Body of pancreas (tissue), 4 donors: Measurements from ENCODE around the gene C16orf95. TPM values are rescaled to one million over a fixed set of nuclear protein-coding genes. Genes with fewer than 3 reads are reported as not detected.
A peak's percentile ranks its signal among the peaks of the same experiment; 100 is the strongest.

Experiments
- ATAC-seq: fragments of 150-250 bp; one replicate; pipeline ENCODE4 v1.9.1; 2016
- DNase-seq, 4 donors: peaks; one replicate each; pipeline ENCODE4 v3.0.0-alpha.2; 2019
- H3K27ac ChIP-seq, 4 donors: fragments of 200-600 bp; sonication (generic); 1 replicate in 3 of 4; 2 replicates in 1 of 4; pipeline versions ENCODE4 v1.5.1 to v1.6.1; 2016 to 2019; ENCODE audit warnings: mild to moderate bottlenecking in 1 of 4, mixed read lengths in 1 of 4, moderate library complexity in 1 of 4
- H3K27me3 ChIP-seq, 2 donors: fragments of 200-600 bp; sonication (generic); one replicate each; pipeline ENCODE4 v1.6.0; 2016; ENCODE audit warnings: mild to moderate bottlenecking in 1 of 2
- H3K36me3 ChIP-seq, 2 donors: fragments of 200-600 bp; sonication (generic); replicated peaks in 1 of 2; 2 replicates each; pipeline ENCODE4 v1.5.1; 2016; ENCODE audit warnings: low read depth in 2 of 2; ENCODE audit not compliant: insufficient read depth in 1 of 2
- H3K4me1 ChIP-seq: fragments of 200-600 bp; sonication (generic); one replicate; pipeline ENCODE4 v1.6.0; 2016
- H3K4me3 ChIP-seq, 2 donors: fragments of 200-600 bp; sonication (generic); 1 replicate in 1 of 2; 2 replicates in 1 of 2; pipeline ENCODE4 v1.5.1; 2016 to 2019
- H3K9me3 ChIP-seq, 3 donors: fragments of 200-600 bp; sonication (generic); 1 replicate in 2 of 3; 2 replicates in 1 of 3; pipeline ENCODE4 v1.5.1; 2016
- POLR2A ChIP-seq, 3 donors: fragments of 450-650 bp; IDR thresholded peaks; one replicate each; pipeline ENCODE4 v1.6.1; 2016; ENCODE audit warnings: antibody characterized with exemption in 3 of 3, mild to moderate bottlenecking in 2 of 3
- WGBS, 2 donors: methylation state at CpG; one replicate each; pipeline ENCODE4 v1.1.5; 2017; 5-methylcytosine and 5-hydroxymethylcytosine counted together
- intact Hi-C: fragments of 100-400 bp; cut with DNase I; formaldehyde crosslinking; loops from one replicate; pipeline ENCODE4 v1.15.1; 2023
- total RNA-seq, 2 donors: library from RNA; depleted of rRNA; stranded (reverse); fragments of >200 nt; gene quantifications; one replicate each; pipeline ENCODE4 v1.1.0, GENCODE V29; 2016
- TF ChIP-seq, protein P1 (sequence below), 7 experiments: fragments of 450-650 bp in 4 of 7; fragments of 200-600 bp in 3 of 7; sonication (generic) in 3 of 7; IDR thresholded peaks; one replicate each; pipeline ENCODE4 v1.5.1; 2016 to 2019; ENCODE audit warnings: antibody characterized with exemption in 7 of 7

C16orf95 gene
- total RNA-seq, 2 donors from 2014 or later, result 1.3 to 2.0 TPM

DNA sequence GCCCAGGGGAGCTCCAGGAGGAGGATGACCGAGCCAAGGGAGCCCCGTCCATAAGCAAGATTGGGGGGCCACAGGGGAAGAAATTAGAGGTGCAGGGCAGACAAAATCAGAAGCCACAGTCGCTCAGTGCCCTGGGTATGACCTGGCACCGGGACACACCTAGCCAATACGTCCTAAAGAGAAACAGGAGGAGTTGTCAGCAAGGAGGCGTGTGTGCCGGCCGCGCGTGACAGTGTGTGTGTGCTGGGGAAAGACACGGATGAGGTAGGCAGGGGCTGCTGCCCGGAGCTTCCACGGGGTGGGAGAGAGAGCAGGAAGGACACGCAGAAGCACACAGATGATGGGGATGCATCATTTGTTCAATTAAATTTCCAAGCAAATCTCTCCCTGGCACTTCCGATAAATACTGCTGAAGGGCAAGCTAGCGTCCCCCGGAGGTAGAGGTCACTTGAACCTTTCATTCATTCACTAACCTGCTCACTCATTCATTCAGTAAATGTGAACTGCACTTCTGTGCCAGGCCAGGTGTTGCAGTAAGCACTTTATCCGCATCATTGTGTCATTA lies 38.0 kb downstream of the C16orf95 start:
- TF ChIP-seq POLR2A (IDR thresholded peaks at IDR 0.05), result no peak
- TF ChIP-seq, protein P1, sequence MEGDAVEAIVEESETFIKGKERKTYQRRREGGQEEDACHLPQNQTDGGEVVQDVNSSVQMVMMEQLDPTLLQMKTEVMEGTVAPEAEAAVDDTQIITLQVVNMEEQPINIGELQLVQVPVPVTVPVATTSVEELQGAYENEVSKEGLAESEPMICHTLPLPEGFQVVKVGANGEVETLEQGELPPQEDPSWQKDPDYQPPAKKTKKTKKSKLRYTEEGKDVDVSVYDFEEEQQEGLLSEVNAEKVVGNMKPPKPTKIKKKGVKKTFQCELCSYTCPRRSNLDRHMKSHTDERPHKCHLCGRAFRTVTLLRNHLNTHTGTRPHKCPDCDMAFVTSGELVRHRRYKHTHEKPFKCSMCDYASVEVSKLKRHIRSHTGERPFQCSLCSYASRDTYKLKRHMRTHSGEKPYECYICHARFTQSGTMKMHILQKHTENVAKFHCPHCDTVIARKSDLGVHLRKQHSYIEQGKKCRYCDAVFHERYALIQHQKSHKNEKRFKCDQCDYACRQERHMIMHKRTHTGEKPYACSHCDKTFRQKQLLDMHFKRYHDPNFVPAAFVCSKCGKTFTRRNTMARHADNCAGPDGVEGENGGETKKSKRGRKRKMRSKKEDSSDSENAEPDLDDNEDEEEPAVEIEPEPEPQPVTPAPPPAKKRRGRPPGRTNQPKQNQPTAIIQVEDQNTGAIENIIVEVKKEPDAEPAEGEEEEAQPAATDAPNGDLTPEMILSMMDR (IDR thresholded peaks at IDR 0.05), result no peak
- 55 to 57% methylated on average over 17 of the region's 18 CpGs for WGBS, 2 donors
- no peak overlapping the region for H3K27ac ChIP-seq
- no peaks in the 10 kb centered on the region for H3K9me3 ChIP-seq
- H3K4me3 ChIP-seq, result no peak overlapping the region
- no peaks in the 10 kb centered on the region for H3K4me1 ChIP-seq
- ATAC-seq (no peak), DNase-seq (no peak)
- no peaks in the 10 kb centered on the region for H3K27me3 ChIP-seq
- H3K36me3 ChIP-seq, result no peaks in the 10 kb centered on the region
- intact Hi-C loops, result loop anchor here (5.0 kb wide), 1 partner anchor 712 kb away; the partner anchor contains the start of gene FOXC2

DNA sequence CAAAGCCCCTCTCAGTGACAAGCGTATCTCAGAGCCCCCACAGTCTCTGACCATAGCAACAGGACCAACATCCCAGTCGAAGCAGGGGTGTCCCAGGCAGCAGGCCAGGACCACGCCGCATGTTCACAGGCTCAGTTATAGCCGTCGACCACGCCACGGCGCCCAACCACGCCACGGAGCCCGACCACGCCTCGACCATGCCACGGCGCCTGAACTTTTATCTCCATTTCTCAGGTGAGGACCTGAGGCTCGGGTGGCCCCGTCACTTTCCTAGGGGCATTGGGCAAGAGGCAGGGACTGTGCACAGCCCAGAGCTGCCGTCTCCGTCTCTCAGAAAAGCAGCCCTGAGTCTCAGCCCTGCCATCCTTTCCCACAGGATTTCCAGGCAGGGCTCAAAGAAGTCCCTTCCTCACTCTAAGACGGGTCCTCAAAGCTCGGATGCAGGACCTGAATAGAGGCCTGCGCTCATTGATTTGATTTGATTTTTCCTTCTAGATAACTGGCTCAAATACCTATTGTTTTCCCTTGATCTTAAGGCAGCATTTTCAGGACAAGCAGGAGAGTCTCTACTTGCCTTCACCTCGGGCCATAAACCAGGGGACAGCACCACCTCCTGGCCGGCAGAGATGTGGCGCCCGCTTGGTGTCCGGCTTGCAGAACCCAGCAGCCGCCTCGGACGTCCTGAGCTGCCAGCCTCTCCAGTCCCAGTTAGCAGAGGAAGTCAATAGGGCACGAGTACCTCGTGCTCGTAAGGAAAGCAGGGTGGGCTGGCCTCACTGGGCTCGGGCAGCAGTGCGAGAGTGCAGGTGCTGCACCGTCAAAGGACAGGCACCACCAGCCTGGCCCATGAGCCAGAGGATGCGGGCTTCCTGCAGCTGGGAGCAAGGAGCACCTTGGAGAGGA lies 38.8 kb downstream of the C16orf95 start:
- Histone ChIP-seq H3K36me3 (no peaks in the 10 kb centered on the region), H3K27me3 (no peaks in the 10 kb centered on the region), H3K27ac (no peak overlapping the region), H3K4me1 (no peaks in the 10 kb centered on the region), H3K9me3 (no peaks in the 10 kb centered on the region), H3K4me3 (no peak overlapping the region)
- intact Hi-C loops, result loop anchor here (5.0 kb wide), 1 partner anchor 711 kb away; the partner anchor contains the start of gene FOXC2
- WGBS, 2 donors, result 49 to 73% methylated on average over 18 to 38 of the region's 38 CpGs
- DNase-seq (peak; percentile 77 to 85 (median 80)), ATAC-seq (peak; percentile 90)
- TF ChIP-seq, protein P1 (IDR thresholded peaks at IDR 0.05), result peak; percentile 75 to 91 (median 84)
- no peak for TF ChIP-seq POLR2A (IDR thresholded peaks at IDR 0.05)

DNA sequence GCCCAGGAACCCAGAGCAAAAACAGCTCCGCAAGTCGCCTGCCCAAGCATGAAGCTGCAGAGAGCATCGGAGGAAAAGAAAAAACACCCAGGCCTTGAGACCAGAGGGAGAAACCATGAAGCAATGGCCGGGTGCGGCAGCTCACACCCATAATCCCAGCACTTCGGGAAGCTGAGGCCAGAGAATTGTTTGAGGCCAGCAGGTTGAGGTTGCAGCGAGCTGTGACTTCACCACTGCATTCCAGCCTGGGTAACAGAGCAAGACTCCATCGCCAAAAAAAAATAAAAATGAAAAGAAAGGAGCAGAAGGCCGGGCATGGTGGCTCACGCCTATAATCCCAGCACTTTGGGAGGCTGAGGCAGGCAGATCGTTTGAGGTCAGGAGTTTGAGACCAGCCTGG lies 40.3 kb downstream of the C16orf95 start:
- intact Hi-C loops, result loop anchor here (5.0 kb wide), 1 partner anchor 710 kb away; the partner anchor contains the start of gene FOXC2
- DNase-seq (no peak), ATAC-seq (no peak)
- Histone ChIP-seq H3K27me3 (no peaks in the 10 kb centered on the region), H3K27ac (no peak overlapping the region), H3K4me3 (no peak overlapping the region), H3K36me3 (no peaks in the 10 kb centered on the region), H3K9me3 (no peaks in the 10 kb centered on the region), H3K4me1 (no peaks in the 10 kb centered on the region)
- TF ChIP-seq, protein P1 (IDR thresholded peaks at IDR 0.05), result no peak
- no peak for TF ChIP-seq POLR2A (IDR thresholded peaks at IDR 0.05)
- 88 to 91% methylated on average over 9 to 11 of the region's 11 CpGs for WGBS, 2 donors

DNA sequence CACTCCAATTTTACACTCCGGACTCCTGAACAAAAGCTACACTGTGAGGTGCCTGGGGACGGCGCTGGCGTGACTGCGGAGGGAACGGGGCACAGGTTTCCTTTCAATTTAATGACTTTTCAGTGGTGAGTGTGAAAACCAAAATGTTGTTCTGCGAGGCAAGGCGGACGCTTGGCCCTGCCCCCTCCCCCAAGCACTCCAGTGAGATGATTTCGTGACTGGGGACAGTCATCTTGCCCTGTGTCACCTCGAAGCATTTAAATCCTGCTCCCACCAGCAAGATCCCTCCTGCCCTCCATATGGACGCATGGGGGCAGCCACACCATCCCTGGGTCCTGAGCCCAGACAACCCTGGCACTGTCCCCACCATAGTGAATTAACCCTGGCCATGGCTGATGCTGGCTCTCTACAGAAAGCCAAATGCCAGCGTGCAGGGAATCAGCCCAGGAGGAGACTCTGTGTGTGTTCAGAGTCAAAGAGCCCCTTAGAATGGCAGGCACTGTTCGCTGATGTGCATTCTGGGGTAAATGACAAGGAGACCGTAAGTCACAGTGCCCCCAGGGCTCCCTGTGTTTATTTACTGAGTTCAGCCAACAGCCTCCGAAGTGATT lies 41.0 kb downstream of the C16orf95 start:
- 54 to 69% methylated on average over 13 to 16 of the region's 16 CpGs for WGBS, 2 donors
- no peaks in the 10 kb centered on the region for H3K27me3 ChIP-seq
- no peaks in the 10 kb centered on the region for H3K36me3 ChIP-seq
- no peak overlapping the region for H3K27ac ChIP-seq
- no peaks in the 10 kb centered on the region for H3K4me1 ChIP-seq
- H3K9me3 ChIP-seq, result no peaks in the 10 kb centered on the region
- intact Hi-C loops, result loop anchor here (5.0 kb wide), 1 partner anchor 709 kb away; the partner anchor contains the start of gene FOXC2
- TF ChIP-seq, protein P1 (IDR thresholded peaks at IDR 0.05), result no peak
- no peak for TF ChIP-seq POLR2A (IDR thresholded peaks at IDR 0.05)
- H3K4me3 ChIP-seq, result no peak overlapping the region
- ATAC-seq (no peak), DNase-seq (no peak)
